PFSK-1 (cell line): ENCODE data around the gene NOP14.

ENCODE experiments used
- FOXP2 ChIP-seq: optimal IDR thresholded peaks from 2 replicates; pipeline ENCODE3; 2011; ENCODE audit warnings: borderline replicate concordance, control low read depth, inconsistent platforms; ENCODE audit not compliant: insufficient read depth; ENCODE audit errors: extremely low read length, extremely low read depth
- POLR2AphosphoS5 ChIP-seq: IDR thresholded peaks from 2 replicates; pipeline ENCODE4 v1.6.1; 2012; ENCODE audit warnings: low read depth, mild to moderate bottlenecking, control low read depth, low read length, moderate library complexity
- REST ChIP-seq, 2 experiments: IDR thresholded peaks; 2 replicates each; pipeline versions ENCODE4 v1.6.1 to v1.8.0; 2011 to 2012; ENCODE audit warnings: low read depth in 2 of 2, low read length in 2 of 2, control low read depth in 1 of 2, inconsistent platforms in 1 of 2, mild to moderate bottlenecking in 1 of 2, moderate library complexity in 1 of 2; ENCODE audit not compliant: insufficient read depth in 1 of 2
- SIN3A ChIP-seq: IDR thresholded peaks from 2 replicates; pipeline ENCODE4 v1.6.1; 2012; ENCODE audit warnings: mild to moderate bottlenecking, low read length, moderate library complexity, borderline replicate concordance; ENCODE audit not compliant: insufficient read depth
- TAF1 ChIP-seq: IDR thresholded peaks from 2 replicates; pipeline ENCODE4 v1.6.1; 2012; ENCODE audit warnings: low read length, control low read depth, borderline replicate concordance; ENCODE audit not compliant: insufficient read depth

Gene NOP14

GRCh38 chr4:2927016-2927695 lies 36.0 kb downstream of the NOP14 start:
- TF ChIP-seq POLR2AphosphoS5: no peak
- TF ChIP-seq FOXP2: no peak
- TF ChIP-seq REST (IDR thresholded peaks at IDR 0.05; ENCODE audit: insufficient read depth in 1 of 2, low read depth in 2 of 2, low read length in 2 of 2): no peak
- TF ChIP-seq TAF1: no peak
- no peak for TF ChIP-seq SIN3A

- no peak for TF ChIP-seq POLR2AphosphoS5
- no peak for TF ChIP-seq FOXP2
- TF ChIP-seq SIN3A: no peak
- no peak for TF ChIP-seq REST (IDR thresholded peaks at IDR 0.05; ENCODE audit: insufficient read depth in 1 of 2, low read depth in 2 of 2, low read length in 2 of 2)
- no peak for TF ChIP-seq TAF1
Observed at GRCh38 chr4:2925931-2926860, 37.0 kb downstream of the NOP14 start.

- TF ChIP-seq TAF1 (no peak), FOXP2 (no peak), POLR2AphosphoS5 (no peak), SIN3A (no peak), REST (IDR thresholded peaks at IDR 0.05; ENCODE audit: insufficient read depth in 1 of 2, low read depth in 2 of 2, low read length in 2 of 2) (no peak)
Observed at GRCh38 chr4:2925496-2925895, 37.7 kb downstream of the NOP14 start.

GRCh38 chr4:2924765-2925301 lies 38.4 kb downstream of the NOP14 start:
- TF ChIP-seq TAF1: no peak
- no peak for TF ChIP-seq FOXP2
- TF ChIP-seq REST (IDR thresholded peaks at IDR 0.05; ENCODE audit: insufficient read depth in 1 of 2, low read depth in 2 of 2, low read length in 2 of 2): no peak
- no peak for TF ChIP-seq POLR2AphosphoS5
- no peak for TF ChIP-seq SIN3A
